AG10803 (cell line): ENCODE measurements around the gene RNF13.
A peak's percentile ranks its signal among the peaks of the same experiment; 100 is the strongest.

Experiments
- DNase-seq: peaks from one replicate; pipeline ENCODE4 v3.0.0; 2010; ENCODE audit warnings: low read depth
- H3K4me3 ChIP-seq: 2 replicates; pipeline ENCODE4 v1.5.1; 2011; ENCODE audit warnings: mild to moderate bottlenecking, low read length, control low read depth
- TF ChIP-seq, protein P1 (sequence below): conservative IDR thresholded peaks from 2 replicates; pipeline ENCODE4 v1.5.1; 2011; ENCODE audit warnings: mild to moderate bottlenecking, low read length, control low read depth, inconsistent platforms

The RNF13 gene

DNA sequence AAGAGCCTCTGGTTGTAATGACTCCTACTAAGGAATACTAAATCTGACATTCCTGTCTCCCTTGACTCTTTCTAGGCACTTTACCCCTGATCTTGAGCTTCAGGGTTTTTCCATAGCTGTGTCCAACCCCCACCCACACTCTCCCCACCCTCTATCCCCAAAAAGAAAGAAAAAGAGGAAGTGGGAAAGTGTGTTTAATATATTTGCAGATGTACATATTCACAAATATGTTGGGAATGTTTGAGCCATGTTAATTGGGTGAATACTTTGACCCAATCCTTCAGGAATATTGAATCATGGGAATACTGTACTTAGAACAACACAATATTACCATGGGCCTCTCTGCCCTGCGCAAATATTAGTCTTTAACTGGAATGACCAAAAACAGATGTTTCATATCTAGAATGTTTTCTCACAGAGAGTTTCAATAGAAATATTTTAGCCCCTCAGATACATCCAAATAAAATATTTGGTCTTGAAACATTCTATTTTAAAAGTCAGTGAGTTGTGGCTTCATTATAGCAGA is 177.5 kb downstream of the RNF13 start:
- no peak overlapping the region for H3K4me3 ChIP-seq
- TF ChIP-seq, protein P1, sequence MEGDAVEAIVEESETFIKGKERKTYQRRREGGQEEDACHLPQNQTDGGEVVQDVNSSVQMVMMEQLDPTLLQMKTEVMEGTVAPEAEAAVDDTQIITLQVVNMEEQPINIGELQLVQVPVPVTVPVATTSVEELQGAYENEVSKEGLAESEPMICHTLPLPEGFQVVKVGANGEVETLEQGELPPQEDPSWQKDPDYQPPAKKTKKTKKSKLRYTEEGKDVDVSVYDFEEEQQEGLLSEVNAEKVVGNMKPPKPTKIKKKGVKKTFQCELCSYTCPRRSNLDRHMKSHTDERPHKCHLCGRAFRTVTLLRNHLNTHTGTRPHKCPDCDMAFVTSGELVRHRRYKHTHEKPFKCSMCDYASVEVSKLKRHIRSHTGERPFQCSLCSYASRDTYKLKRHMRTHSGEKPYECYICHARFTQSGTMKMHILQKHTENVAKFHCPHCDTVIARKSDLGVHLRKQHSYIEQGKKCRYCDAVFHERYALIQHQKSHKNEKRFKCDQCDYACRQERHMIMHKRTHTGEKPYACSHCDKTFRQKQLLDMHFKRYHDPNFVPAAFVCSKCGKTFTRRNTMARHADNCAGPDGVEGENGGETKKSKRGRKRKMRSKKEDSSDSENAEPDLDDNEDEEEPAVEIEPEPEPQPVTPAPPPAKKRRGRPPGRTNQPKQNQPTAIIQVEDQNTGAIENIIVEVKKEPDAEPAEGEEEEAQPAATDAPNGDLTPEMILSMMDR = no peak
- DNase-seq = peak; percentile 73

DNA sequence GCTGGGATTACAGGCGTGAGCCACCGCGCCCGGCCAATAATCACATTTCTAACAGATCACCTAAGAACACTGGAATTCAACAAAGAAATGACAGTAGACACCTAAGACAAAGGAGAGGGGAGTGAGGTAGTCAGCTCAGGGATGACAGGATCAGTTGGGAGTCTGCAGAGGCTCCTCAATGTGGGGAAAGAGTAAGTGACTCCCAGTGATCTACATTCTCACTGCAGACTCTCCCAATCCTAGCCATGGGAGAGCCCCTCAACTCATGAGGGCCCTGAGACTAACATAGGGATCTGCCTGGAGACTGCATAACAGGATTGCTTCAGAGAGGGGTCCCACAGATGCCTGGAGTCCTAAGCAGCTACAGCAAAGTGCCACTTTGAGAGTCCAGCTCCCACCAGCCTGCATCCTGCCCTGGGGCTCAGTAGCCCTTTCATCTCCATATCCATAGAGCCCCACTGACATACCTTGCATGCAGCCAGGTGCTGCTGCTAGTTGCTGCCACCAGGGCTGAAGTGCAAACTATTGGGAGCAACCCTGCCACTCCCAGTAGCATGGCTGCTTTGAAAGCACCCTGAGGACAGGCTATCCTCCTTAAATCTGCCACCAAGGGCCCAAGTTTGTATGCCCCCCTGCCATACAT is 179.5 kb downstream of the RNF13 start:
- DNase-seq = no peak
- no peak overlapping the region for H3K4me3 ChIP-seq
- TF ChIP-seq, protein P1 = no peak

DNA sequence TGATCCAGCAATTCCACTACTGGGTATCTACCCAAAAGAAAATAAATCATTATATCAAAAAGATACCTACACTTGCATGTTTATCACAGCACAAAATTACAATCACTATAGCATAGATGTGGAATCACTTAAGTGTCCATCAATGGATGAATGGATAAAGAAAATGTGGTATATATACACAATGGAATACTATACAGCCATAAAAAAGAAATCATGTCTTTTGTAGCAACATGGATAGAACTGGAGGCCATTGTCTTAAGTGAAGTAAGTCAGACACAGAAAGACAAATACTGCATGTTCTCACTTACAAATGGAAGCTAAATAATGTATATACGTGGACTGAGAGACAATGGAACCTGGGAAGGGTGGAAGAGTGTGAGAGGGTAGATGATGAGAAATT is 185.9 kb downstream of the RNF13 start:
- no peak overlapping the region for H3K4me3 ChIP-seq
- DNase-seq = no peak
- TF ChIP-seq, protein P1 = no peak

DNA sequence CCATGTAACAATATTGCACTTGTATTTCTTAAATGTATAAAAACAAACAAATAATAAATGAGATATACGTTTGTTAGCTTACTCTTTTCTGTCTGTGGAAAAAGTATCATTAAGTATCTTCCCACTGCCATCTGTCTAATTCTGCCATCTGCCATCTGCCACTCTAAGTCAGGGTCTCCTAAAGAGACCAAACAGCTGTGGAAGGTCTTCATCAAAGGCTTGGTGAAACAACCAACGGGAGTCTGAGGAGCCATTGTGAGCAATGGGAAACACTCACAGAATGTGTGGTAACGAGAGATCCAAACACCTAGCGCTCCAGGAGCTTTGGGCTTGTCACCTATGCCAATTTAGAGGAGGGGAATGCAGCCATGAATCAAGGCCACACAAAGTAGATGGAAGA is 186.4 kb downstream of the RNF13 start:
- no peak for DNase-seq
- TF ChIP-seq, protein P1 = no peak
- H3K4me3 ChIP-seq = no peak overlapping the region

GRCh38 chr3:150000641-150001040 is 187.6 kb downstream of the RNF13 start:
- peak; percentile 40 for DNase-seq
- TF ChIP-seq, protein P1 = no peak
- no peak overlapping the region for H3K4me3 ChIP-seq

- TF ChIP-seq, protein P1 = no peak
- peak; percentile 32 for DNase-seq
- no peak overlapping the region for H3K4me3 ChIP-seq
These were observed 192.5 kb downstream of the RNF13 start for GRCh38 chr3:150005243-150006112.

DNA sequence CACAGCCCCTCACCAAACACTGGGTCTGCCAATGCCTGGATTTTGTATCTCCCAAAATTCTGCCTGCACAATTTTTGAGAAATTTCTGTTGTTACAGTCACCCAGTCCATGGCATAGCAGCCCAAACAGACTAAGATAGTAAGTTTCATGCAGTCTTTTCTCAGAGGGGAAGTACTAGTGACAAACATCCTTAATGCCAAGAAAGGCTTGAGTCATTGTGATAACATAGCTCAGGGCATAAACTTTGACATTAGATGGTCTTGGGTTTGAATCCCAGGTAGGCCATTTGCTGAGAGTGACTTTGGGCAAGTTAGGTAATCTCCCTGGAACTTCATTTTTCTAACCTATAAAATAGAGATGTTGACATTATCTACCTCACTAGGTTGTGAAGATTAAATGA is 193.8 kb downstream of the RNF13 start:
- no peak for DNase-seq
- TF ChIP-seq, protein P1 = no peak
- no peak overlapping the region for H3K4me3 ChIP-seq
